ENCODE results near the gene TES. TPM values are rescaled to one million over a fixed set of nuclear protein-coding genes. Genes with fewer than 3 reads are reported as not detected.

The TES gene
- total RNA-seq (2014; rRNA removed; shearing (Covaris generic)) (38.3 and 42.4 TPM in 2 replicates), polyA plus RNA-seq (2016; fragmentation: Nextera tagmentation; extraction: Ambion mirVana) (31.9 and 37.3 TPM in 2 replicates)
- long read RNA-seq, transcript TES-201 (7 exons, 2,782 nt), result major isoform, 19 of 24 reads
- long read RNA-seq, partial matches to known transcripts, result 1 of 24 reads
- long read RNA-seq, other reads (novel, unspliced or antisense), result 3 of 24 reads

DNA sequence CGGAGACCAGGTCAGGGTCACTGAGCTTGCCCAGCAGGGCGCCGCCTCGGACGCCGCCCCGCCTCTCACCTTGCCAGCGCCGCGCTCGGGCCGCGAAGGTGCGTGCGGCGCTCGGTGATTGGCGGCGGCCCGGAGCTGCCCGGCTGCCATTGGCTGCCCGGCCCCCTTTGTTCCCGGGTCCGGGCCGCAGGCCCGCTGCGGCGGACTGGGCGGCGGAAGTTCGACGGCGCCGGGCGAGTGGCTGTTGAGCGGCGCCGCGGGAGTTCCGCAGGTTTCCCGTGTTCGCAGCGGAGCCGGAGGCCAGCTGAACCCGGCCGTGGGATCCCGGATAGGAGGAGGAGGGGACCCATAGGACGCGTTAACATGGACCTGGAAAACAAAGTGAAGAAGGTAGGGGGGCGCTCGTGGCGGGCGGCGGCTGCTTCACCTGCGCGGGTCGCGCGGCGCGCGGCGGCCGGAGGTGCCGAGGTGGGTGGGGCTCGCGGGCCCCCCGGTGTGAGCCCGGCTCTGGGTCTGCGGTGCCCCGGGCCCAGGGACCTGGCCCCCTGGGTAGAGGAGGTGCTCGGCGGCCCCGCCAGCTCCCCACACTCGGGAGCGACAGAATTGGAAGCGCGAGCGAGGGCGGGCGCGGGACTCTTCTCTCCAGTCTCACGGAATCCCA, at the start of gene TES:
Gene TES (plus strand): TSS at position 195 of the 661 bp plus-strand sequence. CDS start 169 bp downstream, at position 364.
- Histone ChIP-seq H3K36me3 (ENCODE audit: insufficient read depth) (no peaks in the 10 kb centered on the region), H3K4me2 (peak within 1 kb of the TSS; percentile 85), H3K27me3 (ENCODE audit: insufficient read depth) (peaks cover 7% of the 10 kb centered on the region), H3K4me3 (peak within 1 kb of the TSS; percentile 88), H3K79me2 (replicated peaks; ENCODE audit: insufficient read depth) (peaks cover 36% of the 10 kb centered on the region), H3K27ac (ENCODE audit: low read depth) (peak within 1 kb of the TSS; percentile 11; the same call in 1 of the 2 replicates), H2AFZ (peak within 1 kb of the TSS; percentile 90), H3K9me2 (ENCODE audit: insufficient read depth) (no peaks in the 10 kb centered on the region), H3K4me1 (ENCODE audit: insufficient read depth) (peaks cover 17% of the 10 kb centered on the region), H4K20me1 (replicated peaks; ENCODE audit: insufficient read depth) (no peaks in the 10 kb centered on the region), H3F3A (replicated peaks; ENCODE audit: low read depth) (peaks cover 4% of the 10 kb centered on the region; the same call in 1 of the 2 replicates)
- Mint-ChIP-seq H3K4me1 (peaks cover 17% of the 10 kb centered on the region; the same call in 2 of the 3 replicates), H3K4me3 (peak within 1 kb of the TSS; percentile 93), H3K36me3 (ENCODE audit: low read depth) (no peaks in the 10 kb centered on the region), H3K27me3 (ENCODE audit: insufficient read depth, low read depth, poor library complexity) (peaks cover 4% of the 10 kb centered on the region), H3K9me3 (no peaks in the 10 kb centered on the region), H3K27ac (peak within 1 kb of the TSS; percentile 81; the same call in 1 of the 2 replicates)
- peak; percentile 90 for DNase-seq (ENCODE audit: low spot score)
- TF ChIP-seq, protein P1, sequence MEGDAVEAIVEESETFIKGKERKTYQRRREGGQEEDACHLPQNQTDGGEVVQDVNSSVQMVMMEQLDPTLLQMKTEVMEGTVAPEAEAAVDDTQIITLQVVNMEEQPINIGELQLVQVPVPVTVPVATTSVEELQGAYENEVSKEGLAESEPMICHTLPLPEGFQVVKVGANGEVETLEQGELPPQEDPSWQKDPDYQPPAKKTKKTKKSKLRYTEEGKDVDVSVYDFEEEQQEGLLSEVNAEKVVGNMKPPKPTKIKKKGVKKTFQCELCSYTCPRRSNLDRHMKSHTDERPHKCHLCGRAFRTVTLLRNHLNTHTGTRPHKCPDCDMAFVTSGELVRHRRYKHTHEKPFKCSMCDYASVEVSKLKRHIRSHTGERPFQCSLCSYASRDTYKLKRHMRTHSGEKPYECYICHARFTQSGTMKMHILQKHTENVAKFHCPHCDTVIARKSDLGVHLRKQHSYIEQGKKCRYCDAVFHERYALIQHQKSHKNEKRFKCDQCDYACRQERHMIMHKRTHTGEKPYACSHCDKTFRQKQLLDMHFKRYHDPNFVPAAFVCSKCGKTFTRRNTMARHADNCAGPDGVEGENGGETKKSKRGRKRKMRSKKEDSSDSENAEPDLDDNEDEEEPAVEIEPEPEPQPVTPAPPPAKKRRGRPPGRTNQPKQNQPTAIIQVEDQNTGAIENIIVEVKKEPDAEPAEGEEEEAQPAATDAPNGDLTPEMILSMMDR (conservative IDR thresholded peaks at IDR 0.05; ENCODE audit: low read depth in 2 of 2), result no peak
- TF ChIP-seq POLR2AphosphoS5 (IDR thresholded peaks at IDR 0.05; ENCODE audit: low read depth), result peak; percentile 56
- TF ChIP-seq CREB1 (CRISPR knock-in tag; IDR thresholded peaks at IDR 0.05; ENCODE audit: low read depth), result no peak
- TF ChIP-seq, protein P2, sequence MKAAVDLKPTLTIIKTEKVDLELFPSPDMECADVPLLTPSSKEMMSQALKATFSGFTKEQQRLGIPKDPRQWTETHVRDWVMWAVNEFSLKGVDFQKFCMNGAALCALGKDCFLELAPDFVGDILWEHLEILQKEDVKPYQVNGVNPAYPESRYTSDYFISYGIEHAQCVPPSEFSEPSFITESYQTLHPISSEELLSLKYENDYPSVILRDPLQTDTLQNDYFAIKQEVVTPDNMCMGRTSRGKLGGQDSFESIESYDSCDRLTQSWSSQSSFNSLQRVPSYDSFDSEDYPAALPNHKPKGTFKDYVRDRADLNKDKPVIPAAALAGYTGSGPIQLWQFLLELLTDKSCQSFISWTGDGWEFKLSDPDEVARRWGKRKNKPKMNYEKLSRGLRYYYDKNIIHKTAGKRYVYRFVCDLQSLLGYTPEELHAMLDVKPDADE (IDR thresholded peaks at IDR 0.05), result peak; percentile 48; the same call in 1 of the 2 replicates
- peak; percentile 97 for ATAC-seq

DNA sequence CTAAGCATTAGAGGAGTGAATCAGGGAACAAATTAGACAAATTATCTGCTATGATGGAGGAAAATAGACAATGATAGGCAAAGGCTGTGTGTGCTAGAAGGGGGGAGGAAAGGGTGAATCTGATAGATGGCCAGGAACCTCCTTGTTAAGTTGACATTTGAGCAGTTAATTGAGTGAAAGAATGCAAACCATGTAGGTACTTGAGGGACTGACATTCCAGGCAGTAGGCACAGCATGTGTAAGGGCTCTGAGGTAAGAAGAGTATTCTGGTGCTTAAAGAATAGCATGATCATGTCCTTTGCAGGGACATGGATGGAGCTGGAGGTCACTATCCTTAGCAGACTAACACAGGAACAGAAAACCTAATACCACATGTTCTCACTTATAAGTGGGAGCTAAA, 48.6 kb upstream of the TES start:
- no peaks in the 10 kb centered on the region for H3K79me2 ChIP-seq (replicated peaks; ENCODE audit: insufficient read depth)
- no peaks in the 10 kb centered on the region for H3K36me3 ChIP-seq (ENCODE audit: insufficient read depth)
- no peak overlapping the region for H3K4me3 ChIP-seq
- H3K27me3 ChIP-seq (ENCODE audit: insufficient read depth), result no peaks in the 10 kb centered on the region
- Mint-ChIP-seq H3K27me3 (ENCODE audit: insufficient read depth, low read depth, poor library complexity) (no peaks in the 10 kb centered on the region), H3K36me3 (ENCODE audit: low read depth) (no peaks in the 10 kb centered on the region), H3K4me1 (peaks cover 14% of the 10 kb centered on the region), H3K9me3 (no peaks in the 10 kb centered on the region; the same call in 2 of the 3 replicates), H3K27ac (peak overlapping the region; percentile 87), H3K4me3 (no peak overlapping the region; the same call in 2 of the 3 replicates)
- peaks cover 18% of the 10 kb centered on the region for H3K4me1 ChIP-seq (ENCODE audit: insufficient read depth)
- DNase-seq (ENCODE audit: low spot score), result peak; percentile 80
- H3K4me2 ChIP-seq, result peak overlapping the region; percentile 63; the same call in 1 of the 2 replicates
- H3F3A ChIP-seq (replicated peaks; ENCODE audit: low read depth), result no peaks in the 10 kb centered on the region
- H3K27ac ChIP-seq (ENCODE audit: low read depth), result no peak overlapping the region
- no peak overlapping the region for H2AFZ ChIP-seq
- H4K20me1 ChIP-seq (replicated peaks; ENCODE audit: insufficient read depth), result no peaks in the 10 kb centered on the region
- peak; percentile 96 for ATAC-seq
- TF ChIP-seq EZH2 (IDR thresholded peaks at IDR 0.05; ENCODE audit: low read depth, unreplicated experiment), result no peak
- peak; percentile 79 for TF ChIP-seq NANOG (IDR thresholded peaks at IDR 0.05; ENCODE audit: borderline replicate concordance)
- 0 out of 2 replicates have a peak, but pooled peaks have one; percentile 36 for TF ChIP-seq ZNF462 (CRISPR knock-in tag; IDR thresholded peaks at IDR 0.05)
- H3K9me2 ChIP-seq (ENCODE audit: insufficient read depth), result peaks cover 6% of the 10 kb centered on the region
